HL-60 (cell line): Measurements from ENCODE around the gene B4GAT1.

ENCODE experiments used
- CTCF ChIP-seq: IDR thresholded peaks from one replicate; pipeline ENCODE4 v1.5.1; 2011; ENCODE audit warnings: low read length, control low read depth, inconsistent platforms; ENCODE audit not compliant: insufficient read depth
- GABPA ChIP-seq: IDR thresholded peaks from 2 replicates; pipeline ENCODE4 v1.6.1; 2012; ENCODE audit warnings: low read depth
- POLR2AphosphoS5 ChIP-seq: IDR thresholded peaks from 2 replicates; pipeline ENCODE4 v1.6.1; 2012; ENCODE audit warnings: low read depth

DNA sequence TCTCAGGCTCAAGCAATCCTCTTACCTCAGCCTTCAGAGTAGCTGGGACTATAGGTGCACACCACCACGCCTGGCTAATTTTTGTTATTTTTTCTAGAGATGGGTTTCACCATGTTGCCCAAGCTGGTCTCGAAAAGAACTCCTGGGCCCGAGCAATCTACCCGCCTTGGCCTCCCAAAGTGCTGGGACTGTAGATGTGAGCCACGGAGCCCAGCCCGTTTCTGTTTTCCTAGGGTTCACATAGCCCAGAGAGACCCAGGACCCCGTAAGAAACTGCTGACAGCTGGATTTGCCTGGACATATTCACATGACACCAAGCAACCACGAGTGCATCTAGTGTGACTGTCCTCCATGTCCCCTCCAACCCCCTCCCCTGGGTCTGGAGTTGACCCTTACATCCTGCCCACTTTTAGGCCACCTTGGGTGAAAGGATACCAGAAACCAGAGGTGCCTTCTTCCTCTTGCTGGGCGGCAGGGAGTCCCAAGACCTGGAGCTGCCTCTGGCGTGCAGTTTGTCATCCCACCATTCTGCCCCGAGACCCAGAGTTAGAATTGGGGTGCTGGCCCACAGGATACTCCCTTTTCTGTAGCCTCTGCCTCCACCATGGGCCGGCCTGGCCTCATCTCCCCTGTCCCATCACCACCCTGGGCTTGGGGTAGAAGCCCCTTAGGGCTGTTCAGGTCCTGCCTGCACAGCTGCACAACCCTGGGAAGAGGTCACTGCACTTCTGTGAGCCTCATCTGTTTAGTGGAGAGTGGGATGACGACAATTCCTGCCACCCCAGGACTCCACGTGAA, 7.5 kb downstream of the B4GAT1 start:
- TF ChIP-seq POLR2AphosphoS5 (no peak), CTCF (no peak), GABPA (no peak)
